ENCODE data around the gene REM1. TPM values are rescaled to one million over a fixed set of nuclear protein-coding genes. Genes with fewer than 3 reads are reported as not detected.

REM1 gene
- total and polyA plus RNA-seq, 10 donors, result 0.79 to 8.1 (median 1.5) TPM

- intact Hi-C loops (cut with DNase I; ENCODE audit: low total_unique reads), result no loop called here
- TF ChIP-seq CTCF (IDR thresholded peaks at IDR 0.05 in 8 of 11, conservative IDR thresholded peaks at IDR 0.05 in 3 of 11), result no peak
- TF ChIP-seq POLR2AphosphoS5 (IDR thresholded peaks at IDR 0.05), result no peak
- TF ChIP-seq POLR2A (IDR thresholded peaks at IDR 0.05), result no peak
- Histone ChIP-seq H3K27ac (no peak overlapping the region), H3K9me3 (peaks cover 0 to 7% (median 0%) of the 10 kb centered on the region in 8 donors), H3K27me3 (replicated peaks in 1 of 7) (peaks cover 0 to 28% (median 0%) of the 10 kb centered on the region in 7 donors), H3K4me1 (peaks cover 0 to 2% (median 1%) of the 10 kb centered on the region in 6 donors), H3K4me3 (no peak overlapping the region), H3K36me3 (no peaks in the 10 kb centered on the region)
- no peak for DNase-seq
- WGBS, 5 donors, result 84 to 93% (median 87%) methylated on average over 5 of the region's 5 CpGs
Measured at GRCh38 chr20:31508517-31509244, 33.6 kb downstream of the REM1 start.

GRCh38 chr20:31514154-31515071, 39.3 kb downstream of the REM1 start, which contains the start of gene HM13:
Gene HM13 (plus strand): TSS chr20:31514442. CDS start chr20:31514552, 110 bp downstream.
- H3K9me3 ChIP-seq, result no peaks in the 10 kb centered on the region
- H3K27ac ChIP-seq, result peak within 1 kb of the TSS; percentile 69 to 94 (median 86)
- H3K36me3 ChIP-seq, result peaks cover 0 to 16% (median 0%) of the 10 kb centered on the region in 6 donors
- H3K27me3 ChIP-seq (replicated peaks in 1 of 7), result no peaks in the 10 kb centered on the region
- TF ChIP-seq POLR2A (IDR thresholded peaks at IDR 0.05), result peak in 1 of 3 donors; percentile 44
- peak; percentile 91 to 99 (median 96) for TF ChIP-seq CTCF (IDR thresholded peaks at IDR 0.05 in 8 of 11, conservative IDR thresholded peaks at IDR 0.05 in 3 of 11)
- peak; percentile 94 to 95 (median 95) for TF ChIP-seq POLR2AphosphoS5 (IDR thresholded peaks at IDR 0.05)
- 0 to 1% (median 0%) methylated on average over 65 to 86 of the region's 86 CpGs for WGBS, 5 donors
- H3K4me1 ChIP-seq, result peaks cover 27 to 54% (median 47%) of the 10 kb centered on the region in 6 donors
- peak within 1 kb of the TSS; percentile 84 to 99 (median 98) for H3K4me3 ChIP-seq
- DNase-seq, result peak; percentile 98
- intact Hi-C loops (cut with DNase I; ENCODE audit: low total_unique reads), result no loop called here

- Histone ChIP-seq H3K27ac (peak overlapping the region in 7 of 8 donors; percentile 69 to 94 (median 88)), H3K4me3 (peak overlapping the region; percentile 84 to 99 (median 98)), H3K27me3 (replicated peaks in 1 of 7) (no peaks in the 10 kb centered on the region), H3K36me3 (peaks cover 0 to 23% (median 0%) of the 10 kb centered on the region in 6 donors), H3K4me1 (peaks cover 27 to 63% (median 52%) of the 10 kb centered on the region in 6 donors), H3K9me3 (no peaks in the 10 kb centered on the region)
- intact Hi-C loops (cut with DNase I; ENCODE audit: low total_unique reads), result no loop called here
- DNase-seq, result no peak
- WGBS, 5 donors, result 6 to 18% (median 9%) methylated on average over 4 of the region's 4 CpGs
- TF ChIP-seq POLR2AphosphoS5 (IDR thresholded peaks at IDR 0.05) (no peak), CTCF (IDR thresholded peaks at IDR 0.05 in 8 of 11, conservative IDR thresholded peaks at IDR 0.05 in 3 of 11) (no peak), POLR2A (IDR thresholded peaks at IDR 0.05) (no peak)
Measured at GRCh38 chr20:31515072-31515774, 40.1 kb downstream of the REM1 start.
